ENCODE data around the gene GBX1. TPM values are rescaled to one million over a fixed set of nuclear protein-coding genes. Genes with fewer than 3 reads are reported as not detected.

GBX1 gene
- total RNA-seq, 4 donors from 2014 or later = not detected

DNA sequence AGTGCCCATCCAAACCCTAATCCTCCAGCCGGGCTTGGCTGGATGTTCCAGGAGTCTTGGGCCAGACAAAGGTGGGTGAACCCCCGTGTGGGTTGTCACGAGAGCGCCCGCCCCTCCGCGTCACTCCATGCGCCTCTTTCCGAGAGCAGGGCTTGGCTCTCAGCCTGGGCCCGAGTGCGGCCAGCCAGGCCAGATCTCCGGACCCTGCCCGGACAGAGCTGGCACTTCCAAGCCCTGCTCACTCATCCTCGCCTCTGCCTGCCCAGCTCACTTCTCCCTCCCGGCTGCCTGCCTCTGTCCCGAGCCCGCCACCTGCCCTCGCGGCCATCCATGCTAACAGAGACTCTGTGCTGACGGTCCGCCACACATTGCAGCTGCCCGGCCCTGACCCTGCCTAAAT is 46.6 kb downstream of the GBX1 start:
- H3K36me3 ChIP-seq = peaks cover 38 to 56% of the 10 kb centered on the region in 2 donors
- 92 to 94% methylated on average over 22 of the region's 22 CpGs for WGBS, 2 donors

DNA sequence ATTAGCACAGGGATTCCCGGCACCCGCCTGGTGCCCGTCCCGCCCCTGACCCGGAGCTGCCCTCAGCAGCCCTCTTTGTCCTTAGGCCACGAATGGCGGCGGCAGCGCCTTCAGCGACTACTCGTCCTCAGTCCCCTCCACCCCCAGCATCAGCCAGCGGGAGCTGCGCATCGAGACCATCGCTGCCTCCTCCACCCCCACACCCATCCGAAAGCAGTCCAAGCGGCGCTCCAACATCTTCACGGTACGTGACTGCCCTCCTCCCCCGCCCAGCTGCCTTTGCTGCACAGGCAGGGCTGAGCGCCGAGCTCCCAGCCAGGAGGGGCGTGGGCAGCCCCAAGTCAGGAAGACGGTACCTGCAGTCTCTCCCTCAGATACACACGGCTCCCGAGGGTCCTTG is 47.6 kb downstream of the GBX1 start:
- WGBS, 2 donors = 97% methylated on average over 23 to 27 of the region's 27 CpGs
- no peaks in the 10 kb centered on the region for H3K27me3 ChIP-seq
- TF ChIP-seq POLR2A (IDR thresholded peaks at IDR 0.05) = no peak
- TF ChIP-seq, protein P1, sequence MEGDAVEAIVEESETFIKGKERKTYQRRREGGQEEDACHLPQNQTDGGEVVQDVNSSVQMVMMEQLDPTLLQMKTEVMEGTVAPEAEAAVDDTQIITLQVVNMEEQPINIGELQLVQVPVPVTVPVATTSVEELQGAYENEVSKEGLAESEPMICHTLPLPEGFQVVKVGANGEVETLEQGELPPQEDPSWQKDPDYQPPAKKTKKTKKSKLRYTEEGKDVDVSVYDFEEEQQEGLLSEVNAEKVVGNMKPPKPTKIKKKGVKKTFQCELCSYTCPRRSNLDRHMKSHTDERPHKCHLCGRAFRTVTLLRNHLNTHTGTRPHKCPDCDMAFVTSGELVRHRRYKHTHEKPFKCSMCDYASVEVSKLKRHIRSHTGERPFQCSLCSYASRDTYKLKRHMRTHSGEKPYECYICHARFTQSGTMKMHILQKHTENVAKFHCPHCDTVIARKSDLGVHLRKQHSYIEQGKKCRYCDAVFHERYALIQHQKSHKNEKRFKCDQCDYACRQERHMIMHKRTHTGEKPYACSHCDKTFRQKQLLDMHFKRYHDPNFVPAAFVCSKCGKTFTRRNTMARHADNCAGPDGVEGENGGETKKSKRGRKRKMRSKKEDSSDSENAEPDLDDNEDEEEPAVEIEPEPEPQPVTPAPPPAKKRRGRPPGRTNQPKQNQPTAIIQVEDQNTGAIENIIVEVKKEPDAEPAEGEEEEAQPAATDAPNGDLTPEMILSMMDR (IDR thresholded peaks at IDR 0.05) = no peak

More for the DNA sequence above, 46.6 kb downstream of the GBX1 start:
- Histone ChIP-seq H3K4me3 (replicated peaks in 1 of 3) (no peak overlapping the region), H3K9me3 (no peaks in the 10 kb centered on the region), H3K4me1 (peaks cover 15 to 17% of the 10 kb centered on the region in 2 donors), H3K27ac (no peak overlapping the region), H3K27me3 (no peaks in the 10 kb centered on the region)
- DNase-seq = no peak
- TF ChIP-seq, protein P1 (IDR thresholded peaks at IDR 0.05) = no peak
- no peak for TF ChIP-seq POLR2A (IDR thresholded peaks at IDR 0.05)
- intact Hi-C loops (cut with DNase I) = loop anchor here (2.0 to 5.0 kb wide), 2 partner anchors 54 to 186 kb away; no protein-coding TSS in a partner anchor

DNA sequence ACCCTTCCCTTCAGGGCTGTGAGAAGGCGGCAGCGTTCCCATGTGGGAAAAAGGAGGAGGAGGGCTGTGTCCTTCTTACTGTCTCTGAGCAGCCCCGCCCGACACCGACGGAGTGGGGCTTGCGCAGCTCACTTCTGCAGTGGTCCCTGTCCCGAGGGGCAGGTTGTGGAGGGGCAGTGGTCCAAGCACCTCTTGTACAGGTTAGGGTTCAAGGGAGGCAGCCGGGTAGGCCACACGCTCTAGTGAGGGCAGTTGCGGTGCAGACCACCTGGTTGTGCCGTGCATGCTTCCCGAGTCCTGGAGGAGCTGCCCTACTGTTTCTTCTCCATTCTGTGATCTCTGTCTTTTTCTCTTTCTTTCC is 48.5 kb downstream of the GBX1 start:
- H3K36me3 ChIP-seq = peaks cover 38 to 50% of the 10 kb centered on the region in 2 donors
- TF ChIP-seq POLR2A (IDR thresholded peaks at IDR 0.05) = no peak
- TF ChIP-seq, protein P1 (IDR thresholded peaks at IDR 0.05) = no peak
- no peak for DNase-seq
- intact Hi-C loops (cut with DNase I) = no loop called here
- WGBS, 2 donors = 94 to 97% methylated on average over 7 to 13 of the region's 13 CpGs
- H3K4me3 ChIP-seq (replicated peaks in 1 of 3) = no peak overlapping the region
- peaks cover 10% of the 10 kb centered on the region in 2 donors for H3K4me1 ChIP-seq
- H3K27me3 ChIP-seq = no peaks in the 10 kb centered on the region
- H3K27ac ChIP-seq = no peak overlapping the region
- no peaks in the 10 kb centered on the region for H3K9me3 ChIP-seq

More for the DNA sequence above, 47.6 kb downstream of the GBX1 start:
- DNase-seq = no peak
- no peak overlapping the region for H3K4me3 ChIP-seq (replicated peaks in 1 of 3)
- peaks cover 5 to 10% of the 10 kb centered on the region in 2 donors for H3K4me1 ChIP-seq
- H3K36me3 ChIP-seq = peaks cover 38 to 54% of the 10 kb centered on the region in 2 donors
- intact Hi-C loops (cut with DNase I) = loop anchor here (2.0 to 5.0 kb wide), 2 partner anchors 55 to 187 kb away; no protein-coding TSS in a partner anchor
- no peak overlapping the region for H3K27ac ChIP-seq
- no peaks in the 10 kb centered on the region for H3K9me3 ChIP-seq

DNA sequence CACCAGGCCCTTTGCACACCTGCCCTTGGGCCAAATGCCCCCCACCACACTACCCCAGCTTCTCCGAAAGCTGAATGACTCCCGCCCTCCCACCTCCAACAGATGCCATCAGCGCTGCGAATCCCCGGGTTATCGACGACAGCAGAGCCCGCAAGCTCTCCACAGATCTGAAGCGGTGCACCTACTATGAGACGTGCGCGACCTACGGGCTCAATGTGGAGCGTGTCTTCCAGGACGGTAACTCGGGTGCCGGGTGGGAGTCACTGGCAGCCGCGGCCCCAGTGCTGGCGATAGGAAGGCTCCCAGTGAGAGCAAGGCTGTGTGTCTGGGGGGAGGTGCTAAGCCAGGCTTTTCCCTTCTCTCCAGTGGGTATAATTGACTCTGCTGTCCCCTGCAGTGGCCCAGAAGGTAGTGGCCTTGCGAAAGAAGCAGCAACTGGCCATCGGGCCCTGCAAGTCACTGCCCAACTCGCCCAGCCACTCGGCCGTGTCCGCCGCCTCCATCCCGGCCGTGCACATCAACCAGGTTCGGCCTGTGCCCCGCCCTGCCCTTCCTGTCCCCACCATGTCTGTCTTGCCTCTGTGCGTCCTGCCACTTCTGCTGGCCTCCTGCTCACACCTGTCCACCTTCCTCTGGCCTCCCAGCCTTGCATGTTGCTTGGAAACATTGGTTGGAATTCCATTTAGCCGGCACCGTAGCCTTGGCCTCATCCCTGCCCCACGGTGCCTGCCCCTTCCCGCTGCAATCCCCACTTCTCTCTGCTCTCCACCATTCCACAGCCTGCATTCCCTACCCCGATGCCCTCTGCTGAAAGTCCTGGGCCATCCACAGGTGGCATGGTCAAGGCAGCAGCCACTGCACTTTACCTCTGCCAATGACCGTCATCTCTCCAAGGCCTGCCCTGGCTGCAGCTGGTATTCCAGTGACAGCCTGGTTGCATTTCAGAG is 49.1 kb downstream of the GBX1 start:
- H3K36me3 ChIP-seq = peaks cover 38 to 50% of the 10 kb centered on the region in 2 donors
- TF ChIP-seq, protein P1 (IDR thresholded peaks at IDR 0.05) = no peak
- TF ChIP-seq POLR2A (IDR thresholded peaks at IDR 0.05) = no peak
- intact Hi-C loops (cut with DNase I) = no loop called here

DNA sequence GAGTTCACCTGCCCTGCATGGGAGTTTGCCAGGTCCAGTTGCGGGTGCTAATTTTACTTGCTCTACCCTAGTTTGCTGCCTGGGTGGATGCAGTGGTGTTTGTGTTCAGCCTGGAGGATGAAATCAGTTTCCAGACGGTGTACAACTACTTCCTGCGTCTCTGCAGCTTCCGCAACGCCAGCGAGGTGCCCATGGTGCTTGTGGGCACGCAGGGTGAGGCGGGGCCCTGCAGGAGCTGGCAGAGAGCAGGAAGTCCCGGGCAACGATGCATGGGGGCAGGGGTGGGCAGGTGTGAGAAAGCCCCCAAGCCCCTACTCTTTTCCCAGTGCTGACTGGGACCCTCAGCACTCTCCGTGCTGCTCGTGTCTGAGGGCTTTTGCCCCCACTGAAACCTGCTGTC is 49.9 kb downstream of the GBX1 start:
- Histone ChIP-seq H3K4me3 (replicated peaks in 1 of 3) (no peak overlapping the region), H3K36me3 (peaks cover 38 to 43% of the 10 kb centered on the region in 2 donors), H3K27me3 (no peaks in the 10 kb centered on the region), H3K4me1 (peaks cover 15 to 17% of the 10 kb centered on the region in 2 donors), H3K9me3 (no peaks in the 10 kb centered on the region), H3K27ac (no peak overlapping the region)
- TF ChIP-seq, protein P1 (IDR thresholded peaks at IDR 0.05) = no peak
- no peak for TF ChIP-seq POLR2A (IDR thresholded peaks at IDR 0.05)
- intact Hi-C loops (cut with DNase I) = no loop called here
- DNase-seq = no peak
- WGBS, 2 donors = 94 to 97% methylated on average over 11 of the region's 12 CpGs

More for the DNA sequence above, 49.1 kb downstream of the GBX1 start:
- H3K27ac ChIP-seq = no peak overlapping the region
- H3K4me3 ChIP-seq (replicated peaks in 1 of 3) = no peak overlapping the region
- 93 to 94% methylated on average over 37 to 38 of the region's 38 CpGs for WGBS, 2 donors
- no peak for DNase-seq
- no peaks in the 10 kb centered on the region for H3K9me3 ChIP-seq
- no peaks in the 10 kb centered on the region for H3K27me3 ChIP-seq
- H3K4me1 ChIP-seq = peaks cover 15 to 17% of the 10 kb centered on the region in 2 donors
